A549 (cell line): Measurements from ENCODE around the gene SLC24A3. TPM values are rescaled to one million over a fixed set of nuclear protein-coding genes. Genes with fewer than 3 reads are reported as not detected.

Experiments used
- ATAC-seq, 2 experiments: fragments of 200-7000 bp in 1 of 2; fragments of >200 bp in 1 of 2; cut with Nextera tagmentation in 1 of 2; cut with Tn5 transposase in 1 of 2; 3 replicates each; pipeline versions ENCODE4 v1.8.0 to v1.9.1; 2018 to 2020; ENCODE audit warnings: mild to moderate bottlenecking in 1 of 2, moderate library complexity in 1 of 2
- CTCF ChIA-PET: fragments of 300-600 bp; sonication (Branson Sonifier 250); formaldehyde crosslinking; extraction: SDS; loops from one replicate; lab custom pipeline; 2021; ENCODE audit warnings: antibody characterized with exemption, inconsistent platforms; lab: Yijun Ruan, JAX
- POLR2A ChIA-PET: fragments of 350-600 bp; formaldehyde crosslinking; extraction: SDS; loops from one replicate; lab custom pipeline; 2021; ENCODE audit warnings: antibody characterized with exemption, inconsistent platforms; lab: Yijun Ruan, JAX
- DNase-seq, 2 experiments: peaks; one replicate each; pipeline versions ENCODE4 v3.0.0 to v3.0.0-alpha.2; 2011 to 2016; ENCODE audit warnings: low read depth in 1 of 2, low spot score in 1 of 2
- FAIRE-seq: peaks from 2 replicates; lab custom pipeline; 2011; peaks lifted over from hg19 to GRCh38; lab: Jason Lieb, UNC
- H3K27ac ChIP-seq, 2 experiments: fragments of >200 bp; sonication (Bioruptor Twin); formaldehyde crosslinking; 3 replicates each; pipeline ENCODE4 v1.5.1; 2016 to 2017
- H3K4me1 ChIP-seq: fragments of >200 bp; sonication (Bioruptor Twin); formaldehyde crosslinking; 3 replicates; pipeline ENCODE4 v1.6.1; 2016
- H3K4me2 ChIP-seq: fragments of >200 bp; sonication (Bioruptor Twin); formaldehyde crosslinking; 3 replicates; pipeline ENCODE4 v1.6.1; 2016
- H3K4me3 ChIP-seq: fragments of >200 bp; sonication (Bioruptor Twin); formaldehyde crosslinking; 3 replicates; pipeline ENCODE4 v1.5.1; 2016
- H3K9me3 ChIP-seq: fragments of >200 bp; sonication (Bioruptor Twin); formaldehyde crosslinking; 3 replicates; pipeline ENCODE4 v1.6.1; 2016
- BCL3 ChIP-seq: fragments of >200 bp; sonication (Bioruptor Twin); formaldehyde crosslinking; IDR thresholded peaks from 3 replicates; pipeline ENCODE4 v1.6.1; 2016
- BHLHE40 ChIP-seq: IDR thresholded peaks from 2 replicates; pipeline ENCODE4 v1.6.1; 2012; ENCODE audit warnings: low read depth, low read length, inconsistent platforms
- CBX2 ChIP-seq: fragments of 200-600 bp; sonication (generic); IDR thresholded peaks from 2 replicates; pipeline ENCODE4 v1.6.1; 2016; ENCODE audit warnings: low read depth, mild to moderate bottlenecking, borderline replicate concordance
- CEBPB ChIP-seq, 2 experiments: fragments of >200 bp in 1 of 2; sonication (Bioruptor Twin) in 1 of 2; formaldehyde crosslinking in 1 of 2; IDR thresholded peaks; 2 replicates each; pipeline ENCODE4 v1.6.1; 2012 to 2016
- CHD2 ChIP-seq: fragments of 150-350 bp; IDR thresholded peaks from 2 replicates; pipeline ENCODE4 v1.6.1; 2014; ENCODE audit warnings: low read length; ENCODE audit not compliant: partially characterized antibody
- CTCF ChIP-seq: fragments of >200 bp; sonication (Bioruptor Twin); formaldehyde crosslinking; IDR thresholded peaks from 3 replicates; pipeline ENCODE4 v1.5.1; 2016
- EHMT2 ChIP-seq: fragments of 200-600 bp; sonication (generic); IDR thresholded peaks from 2 replicates; pipeline ENCODE4 v1.6.1; 2016; ENCODE audit warnings: antibody characterized with exemption, low read depth, mild to moderate bottlenecking, moderate library complexity
- EP300 ChIP-seq, 2 experiments: fragments of >200 bp; sonication (Bioruptor Twin); formaldehyde crosslinking; IDR thresholded peaks; 2 replicates in 1 of 2; 3 replicates in 1 of 2; pipeline ENCODE4 v1.6.1; 2016 to 2017
- HOXB5 ChIP-seq: fragments of 250-450 bp; sonication (Bioruptor Pico); IDR thresholded peaks from 2 replicates; pipeline ENCODE4 v1.5.0; 2020; ENCODE audit warnings: mild to moderate bottlenecking, moderate library complexity
- KDM1A ChIP-seq: fragments of 200-600 bp; sonication (generic); IDR thresholded peaks from 2 replicates; pipeline ENCODE4 v1.6.1; 2016; ENCODE audit warnings: low read depth, mild to moderate bottlenecking
- KDM5A ChIP-seq: fragments of 200-600 bp; sonication (generic); IDR thresholded peaks from 2 replicates; pipeline ENCODE4 v1.6.1; 2016; ENCODE audit warnings: antibody characterized with exemption, mild to moderate bottlenecking
- MAFK ChIP-seq: fragments of 450-650 bp; IDR thresholded peaks from 2 replicates; pipeline ENCODE4 v1.6.1; 2014; ENCODE audit not compliant: partially characterized antibody
- MAX ChIP-seq: IDR thresholded peaks from 2 replicates; pipeline ENCODE4 v1.6.1; 2012
- NFE2L2 ChIP-seq: fragments of 150-350 bp; conservative IDR thresholded peaks from 2 replicates; pipeline ENCODE4 v1.6.1; 2014; ENCODE audit warnings: low read length
- NPAS2 ChIP-seq: fragments of 250-450 bp; sonication (Bioruptor Pico); IDR thresholded peaks from 2 replicates; pipeline ENCODE4 v1.8.0; 2022; ENCODE audit warnings: mild to moderate bottlenecking, moderate library complexity, borderline replicate concordance
- PBX3 ChIP-seq: IDR thresholded peaks from 2 replicates; pipeline ENCODE4 v1.6.1; 2012
- POLR2A ChIP-seq: IDR thresholded peaks from 2 replicates; pipeline ENCODE4 v1.6.1; 2012; ENCODE audit warnings: mild to moderate bottlenecking, low read length
- REST ChIP-seq: fragments of 200-600 bp; sonication (generic); IDR thresholded peaks from 2 replicates; pipeline ENCODE4 v1.6.1; 2016; ENCODE audit warnings: antibody characterized with exemption, mild to moderate bottlenecking, moderate library complexity
- RNF2 ChIP-seq: fragments of 200-600 bp; sonication (generic); IDR thresholded peaks from 2 replicates; pipeline ENCODE4 v1.6.1; 2016; ENCODE audit warnings: low read depth, mild to moderate bottlenecking, antibody characterized with exemption, moderate library complexity, borderline replicate concordance
- SREBF2 ChIP-seq: fragments of 450-650 bp; IDR thresholded peaks from 2 replicates; pipeline ENCODE4 v1.6.1; 2014; ENCODE audit warnings: mild to moderate bottlenecking, moderate library complexity
- ZFP36 ChIP-seq: fragments of 450-650 bp; IDR thresholded peaks from 2 replicates; pipeline ENCODE4 v1.6.1; 2014; ENCODE audit warnings: borderline replicate concordance; ENCODE audit not compliant: partially characterized antibody
- ZSCAN20 ChIP-seq: fragments of 250-450 bp; sonication (Bioruptor Pico); IDR thresholded peaks from 2 replicates; pipeline ENCODE4 v1.8.0; 2022; ENCODE audit warnings: mild to moderate bottlenecking, moderate library complexity
- WGBS: methylation state at CpG from one replicate; pipeline ENCODE4 v1.1.6; 2017; ENCODE audit errors: missing lambda C conversion rate; 5-methylcytosine and 5-hydroxymethylcytosine counted together
- polyA plus RNA-seq, 4 experiments: library from polyadenylated mRNA; depleted of rRNA in 3 of 4; stranded (reverse); fragments of >200 nt; fragmentation: RNase III in 1 of 4; extraction: RNeasy Plus Mini Kit Qiagen cat#74134 plus additional on column Dnase treatment in 1 of 4; gene quantifications; 2 replicates in 3 of 4; 3 replicates in 1 of 4; pipeline ENCODE4 v1.2.3, GENCODE V29; 2011 to 2017

SLC24A3 gene
- polyA plus RNA-seq, 2 of the 4 experiments (the other 2 are of a cell fraction): 0.08 TPM; not detected in 1

- CTCF ChIA-PET: interaction anchor here (1.2 kb wide), 1 partner anchor 11 kb away, joined by 3 read pairs; no protein-coding TSS in a partner anchor
- Histone ChIP-seq H3K9me3 (peaks cover 1% of the 10 kb centered on the region; the same call in 1 of the 3 replicates), H3K27ac (no peak overlapping the region), H3K4me3 (no peak overlapping the region), H3K4me1 (no peaks in the 10 kb centered on the region), H3K4me2 (no peak overlapping the region)
- DNase-seq (no peak), ATAC-seq (no peak), FAIRE-seq (no peak)
- WGBS: 43% methylated on average over 1 of the region's 1 CpG
- POLR2A ChIA-PET: no interaction called here
- TF ChIP-seq BHLHE40 (no peak), NFE2L2 (no peak), BCL3 (no peak), KDM5A (no peak), CEBPB (IDR thresholded peaks at IDR 0.05) (no peak), KDM1A (no peak), CTCF (no peak), EHMT2 (no peak), RNF2 (no peak), PBX3 (no peak), HOXB5 (CRISPR knock-in tag) (no peak), CHD2 (no peak), CBX2 (no peak), POLR2A (no peak), MAX (no peak), MAFK (no peak)
Observed at GRCh38 chr20:19448632-19449031, 236.2 kb downstream of the SLC24A3 start.

- TF ChIP-seq NPAS2 (CRISPR knock-in tag) (no peak), EP300 (IDR thresholded peaks at IDR 0.05) (no peak)
- TF ChIP-seq, all 56 proteins: peak for 0
- CTCF ChIA-PET: no interaction called here
- WGBS: under 1% methylated on average over 8 of the region's 8 CpGs
- Histone ChIP-seq H3K4me1 (no peaks in the 10 kb centered on the region), H3K4me3 (no peak overlapping the region), H3K4me2 (no peak overlapping the region), H3K27ac (no peak overlapping the region), H3K9me3 (no peaks in the 10 kb centered on the region; the same call in 2 of the 3 replicates)
- ATAC-seq (no peak), FAIRE-seq (no peak), DNase-seq (no peak)
- POLR2A ChIA-PET: no interaction called here
Observed at GRCh38 chr20:19449051-19449450, 236.6 kb downstream of the SLC24A3 start.

- Histone ChIP-seq H3K4me2 (no peak overlapping the region), H3K27ac (no peak overlapping the region), H3K9me3 (no peaks in the 10 kb centered on the region), H3K4me1 (no peaks in the 10 kb centered on the region), H3K4me3 (no peak overlapping the region)
- DNase-seq (no peak), ATAC-seq (no peak), FAIRE-seq (no peak)
- TF ChIP-seq MAX (no peak), KDM5A (no peak), MAFK (no peak), ZSCAN20 (CRISPR knock-in tag) (no peak), EP300 (IDR thresholded peaks at IDR 0.05) (no peak), REST (no peak), ZFP36 (no peak), SREBF2 (no peak)
- WGBS: 10% methylated on average over 8 of the region's 8 CpGs
- POLR2A ChIA-PET: no interaction called here
- CTCF ChIA-PET: interaction anchor here (0.6 to 1.6 kb wide), 2 partner anchors 11 to 17 kb away, joined by 3 read pairs; no protein-coding TSS in a partner anchor
Observed at GRCh38 chr20:19451231-19451922, 238.9 kb downstream of the SLC24A3 start.
